CD8-positive, alpha-beta memory T cell (primary cell): ENCODE results near the gene TBC1D14. TPM values are rescaled to one million over a fixed set of nuclear protein-coding genes. Genes with fewer than 3 reads are reported as not detected.

Experiments used
- CTCF ChIA-PET: fragments of 350-600 bp; sonication (Branson Sonifier 250); formaldehyde crosslinking; loops from one replicate; lab custom pipeline; 2021; ENCODE audit warnings: antibody characterized with exemption; lab: Charles Lee
- POLR2A ChIA-PET: fragments of 350-600 bp; sonication (Branson Sonifier 250); formaldehyde crosslinking; loops from one replicate; lab custom pipeline; 2021; ENCODE audit warnings: antibody characterized with exemption; lab: Charles Lee
- DNase-seq, 5 donors: peaks; one replicate each; pipeline versions ENCODE4 v3.0.0 to v3.0.0-alpha.2; 2020 to 2022; ENCODE audit warnings: mixed read lengths in 1 of 5
- H3K27ac ChIP-seq: one replicate; pipeline ENCODE4 v1.7.0; 2013; ENCODE audit warnings: low read depth, mild to moderate bottlenecking, low read length, moderate library complexity
- H3K27me3 ChIP-seq: 2 replicates; pipeline ENCODE4 v1.7.0; 2013; ENCODE audit warnings: low read length, mild to moderate bottlenecking; ENCODE audit not compliant: insufficient read depth, poor library complexity, severe bottlenecking
- H3K36me3 ChIP-seq: 2 replicates; pipeline ENCODE4 v1.7.0; 2013; ENCODE audit warnings: mild to moderate bottlenecking, low read length, moderate library complexity; ENCODE audit not compliant: insufficient read depth
- H3K4me1 ChIP-seq: 2 replicates; pipeline ENCODE4 v1.7.0; 2013; ENCODE audit warnings: mild to moderate bottlenecking, low read length, moderate library complexity; ENCODE audit not compliant: insufficient read depth
- H3K4me3 ChIP-seq: 2 replicates; pipeline ENCODE4 v1.7.0; 2013; ENCODE audit warnings: mild to moderate bottlenecking, low read length
- H3K9me3 ChIP-seq: 2 replicates; pipeline ENCODE4 v1.7.0; 2013; ENCODE audit warnings: mild to moderate bottlenecking, low read length
- H3K27ac Mint-ChIP-seq, 8 donors: one replicate each; pipeline ENCODE4 v1.8.0; 2020 to 2021; ENCODE audit warnings: mixed read lengths in 8 of 8, mild to moderate bottlenecking in 6 of 8, inconsistent platforms in 3 of 8, moderate library complexity in 3 of 8
- H3K27me3 Mint-ChIP-seq, 2 donors: one replicate each; pipeline ENCODE4 v1.8.0; 2020 to 2021; ENCODE audit warnings: mixed read lengths in 2 of 2, mild to moderate bottlenecking in 1 of 2, moderate library complexity in 1 of 2
- H3K36me3 Mint-ChIP-seq, 3 donors: one replicate each; pipeline ENCODE4 v1.8.0; 2020 to 2021; ENCODE audit warnings: mixed read lengths in 3 of 3, inconsistent platforms in 1 of 3, mild to moderate bottlenecking in 1 of 3
- H3K4me1 Mint-ChIP-seq, 3 donors: one replicate each; pipeline ENCODE4 v1.8.0; 2020 to 2021; ENCODE audit warnings: mixed read lengths in 3 of 3, inconsistent platforms in 1 of 3, mild to moderate bottlenecking in 1 of 3
- H3K4me3 Mint-ChIP-seq, 7 donors: one replicate each; pipeline ENCODE4 v1.8.0; 2020 to 2021; ENCODE audit warnings: mixed read lengths in 7 of 7, mild to moderate bottlenecking in 6 of 7, moderate library complexity in 4 of 7, inconsistent platforms in 2 of 7
- H3K9me3 Mint-ChIP-seq, 5 donors: one replicate each; pipeline ENCODE4 v1.8.0; 2020 to 2022; ENCODE audit warnings: mixed read lengths in 5 of 5, mild to moderate bottlenecking in 3 of 5, moderate library complexity in 2 of 5, inconsistent platforms in 1 of 5
- polyA plus RNA-seq: library from polyadenylated mRNA; unstranded; fragments of 300-500 nt; fragmentation: Illumina TruSeq; gene quantifications from one replicate; pipeline ENCODE4 v1.2.3, GENCODE V29; 2021
- total RNA-seq, 2 experiments: library from RNA; stranded (reverse); gene quantifications; one replicate each; pipeline ENCODE4 v1.2.3, GENCODE V29; 2021

The TBC1D14 gene
- total and polyA plus RNA-seq, 3 experiments from 2014 or later: 38.0 to 48.5 (median 43.7) TPM

DNA sequence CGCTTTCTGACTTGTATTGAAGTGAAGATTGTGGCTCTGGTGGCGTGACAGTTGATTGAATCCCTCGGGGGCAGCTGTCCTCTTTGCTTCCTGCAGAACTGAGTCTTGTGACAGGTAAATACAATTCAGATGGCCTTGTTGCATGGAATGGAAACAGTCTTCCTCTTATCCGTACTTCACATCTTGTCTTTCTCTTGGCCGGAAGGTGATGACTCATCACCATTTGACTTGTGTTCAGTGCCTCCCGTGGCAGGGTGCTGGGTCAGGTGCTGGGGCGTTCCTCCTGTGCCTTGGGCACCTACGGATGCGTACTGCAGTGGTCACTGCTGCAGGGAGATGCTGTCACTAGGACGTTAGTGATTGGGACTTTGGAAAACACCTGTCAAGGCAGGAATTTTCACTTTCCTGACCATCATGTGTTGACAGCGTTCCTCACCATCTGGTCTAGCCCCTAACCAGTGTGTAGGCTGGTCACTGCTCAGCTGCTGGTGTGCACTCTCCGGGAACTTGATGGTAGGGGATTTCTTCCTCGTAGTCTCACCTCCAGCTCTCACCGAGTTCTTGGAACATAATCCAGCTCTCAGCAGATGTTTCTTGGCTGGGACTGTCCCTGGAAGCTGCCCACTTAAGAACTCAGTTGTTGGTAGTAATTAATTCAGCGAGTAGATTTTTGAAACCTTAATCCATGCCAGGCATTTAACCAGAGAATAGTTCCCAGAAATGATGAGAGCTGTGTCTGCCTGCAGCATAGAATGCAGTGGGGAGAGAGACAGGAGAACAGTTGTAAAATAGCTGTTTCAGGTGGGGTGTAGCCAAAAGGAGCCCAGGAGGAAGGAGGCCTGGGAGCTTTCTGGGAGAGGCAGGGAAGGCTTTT lies 7.2 kb downstream of the TBC1D14 start:
- no peaks in the 10 kb centered on the region for H3K27me3 Mint-ChIP-seq
- POLR2A ChIA-PET: interaction anchor here (0.5 to 2.4 kb wide), 3 partner anchors 8 to 57 kb away, joined by 3 to 8 read pairs (median 4); partner anchors contain the start of gene TBC1D14
- no peaks in the 10 kb centered on the region for H3K9me3 Mint-ChIP-seq
- CTCF ChIA-PET: interaction anchor here (0.7 to 2.0 kb wide), 9 partner anchors 8 to 197 kb away, joined by 3 to 10 read pairs (median 4); no protein-coding TSS in a partner anchor
- no peaks in the 10 kb centered on the region for H3K36me3 ChIP-seq
- peak overlapping the region; percentile 60 to 88 (median 68) for H3K4me3 Mint-ChIP-seq
- H3K36me3 Mint-ChIP-seq: no peaks in the 10 kb centered on the region
- peak overlapping the region; percentile 65 for H3K27ac ChIP-seq
- peaks cover 67% of the 10 kb centered on the region for H3K4me1 ChIP-seq
- no peaks in the 10 kb centered on the region for H3K9me3 ChIP-seq
- H3K4me1 Mint-ChIP-seq: peaks cover 60 to 90% (median 69%) of the 10 kb centered on the region in 3 donors
- H3K27ac Mint-ChIP-seq: peak overlapping the region; percentile 89 to 98 (median 94)
- no peaks in the 10 kb centered on the region for H3K27me3 ChIP-seq
- H3K4me3 ChIP-seq: peak overlapping the region; percentile 20
- DNase-seq: peak in 3 of 5 donors; percentile 49 to 70 (median 56)

DNA sequence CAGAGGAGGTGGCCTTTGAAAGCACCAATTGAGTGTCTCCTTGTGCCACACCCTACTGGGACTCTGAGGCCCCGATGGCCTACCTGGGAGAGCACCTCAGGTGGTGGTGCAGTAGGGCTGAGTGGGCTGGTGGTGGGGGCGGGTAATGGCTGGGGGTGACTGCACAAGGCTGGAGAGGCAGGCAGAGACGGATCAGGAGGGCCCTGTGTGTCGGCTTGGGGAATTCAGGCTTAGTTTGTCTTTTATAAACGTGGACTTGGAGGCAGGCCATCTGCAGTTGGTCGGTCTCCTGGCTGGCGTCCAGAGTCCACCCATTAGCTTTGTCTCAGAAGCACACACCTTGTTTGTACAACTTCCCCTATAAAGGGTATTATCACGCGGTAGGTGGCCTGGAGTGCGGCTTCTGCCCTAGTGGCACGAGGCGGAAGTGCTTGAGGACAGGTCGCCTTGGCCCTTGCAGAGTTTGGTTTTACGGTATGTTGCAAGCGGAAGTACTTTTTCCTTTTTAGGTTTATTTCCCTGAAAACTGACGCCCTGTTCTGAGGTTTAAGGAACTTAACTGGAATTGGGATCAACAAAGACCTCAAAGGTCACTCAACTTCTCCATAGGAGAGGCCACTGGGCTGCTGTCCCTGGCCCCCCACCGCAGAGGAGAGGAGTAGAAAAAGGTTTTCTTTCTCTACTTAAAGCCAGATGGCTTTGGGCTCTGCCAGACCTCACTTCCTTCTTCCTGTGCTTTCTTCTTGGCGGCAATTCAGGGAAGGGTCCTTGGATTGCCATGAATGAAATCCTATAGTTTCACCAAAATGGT lies 8.0 kb downstream of the TBC1D14 start:
- peak overlapping the region; percentile 57 for H3K27ac ChIP-seq
- peak overlapping the region; percentile 60 to 88 (median 68) for H3K4me3 Mint-ChIP-seq
- H3K9me3 ChIP-seq: no peaks in the 10 kb centered on the region
- no peaks in the 10 kb centered on the region for H3K36me3 ChIP-seq
- peaks cover 66% of the 10 kb centered on the region for H3K4me1 ChIP-seq
- no peaks in the 10 kb centered on the region for H3K9me3 Mint-ChIP-seq
- H3K4me1 Mint-ChIP-seq: peaks cover 64 to 90% (median 70%) of the 10 kb centered on the region in 3 donors
- H3K27ac Mint-ChIP-seq: peak overlapping the region; percentile 89 to 98 (median 94)
- POLR2A ChIA-PET: interaction anchor here (1.2 to 2.4 kb wide), 3 partner anchors 9 to 25 kb away, joined by 4 to 8 read pairs (median 6); partner anchors contain the start of gene TBC1D14
- peaks cover 0 to under 1% (median 0%) of the 10 kb centered on the region in 3 donors for H3K36me3 Mint-ChIP-seq
- peak overlapping the region; percentile 20 for H3K4me3 ChIP-seq
- peak in 1 of 5 donors; percentile 59 for DNase-seq
- H3K27me3 Mint-ChIP-seq: no peaks in the 10 kb centered on the region
- CTCF ChIA-PET: interaction anchor here (0.9 to 2.0 kb wide), 8 partner anchors 9 to 198 kb away, joined by 3 to 10 read pairs (median 4); partner anchors contain the start of gene TADA2B
- H3K27me3 ChIP-seq: no peaks in the 10 kb centered on the region

DNA sequence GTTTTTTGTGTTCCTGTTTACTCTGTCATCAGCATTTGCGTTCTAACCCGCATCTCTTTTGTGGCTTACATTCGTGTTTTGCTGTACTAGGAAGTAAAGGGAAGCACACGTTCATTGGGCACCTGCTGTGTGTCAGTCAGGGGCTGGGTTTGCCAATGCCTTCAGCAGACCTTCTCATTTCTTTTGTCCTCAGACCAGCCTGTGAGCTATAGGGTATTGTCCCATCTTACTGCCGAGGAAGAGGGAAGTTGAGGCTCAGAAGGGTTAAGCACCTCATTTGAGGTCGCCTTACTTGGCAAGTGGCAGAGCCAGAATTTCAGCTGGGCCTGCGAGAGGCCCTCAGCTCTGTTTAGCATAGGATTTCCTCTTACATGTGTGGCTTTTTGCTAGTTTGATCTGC lies 8.7 kb downstream of the TBC1D14 start:
- Histone ChIP-seq H3K36me3 (peaks cover 2% of the 10 kb centered on the region), H3K4me1 (peaks cover 61% of the 10 kb centered on the region), H3K9me3 (no peaks in the 10 kb centered on the region), H3K4me3 (peak overlapping the region; percentile 18), H3K27me3 (no peaks in the 10 kb centered on the region), H3K27ac (peak overlapping the region; percentile 57)
- ChIA-PET CTCF (interaction anchor here (0.6 to 2.0 kb wide), 6 partner anchors 8 to 125 kb away, joined by 3 to 10 read pairs (median 4); partner anchors contain the start of gene TADA2B), POLR2A (interaction anchor here (1.2 to 2.4 kb wide), 3 partner anchors 9 to 24 kb away, joined by 4 to 8 read pairs (median 6); partner anchors contain the start of gene TBC1D14)
- Mint-ChIP-seq H3K27me3 (no peaks in the 10 kb centered on the region), H3K9me3 (no peaks in the 10 kb centered on the region), H3K4me3 (peak overlapping the region; percentile 58 to 79 (median 66)), H3K36me3 (peaks cover 0 to 5% (median 0%) of the 10 kb centered on the region in 3 donors), H3K4me1 (peaks cover 60 to 89% (median 69%) of the 10 kb centered on the region in 3 donors), H3K27ac (peak overlapping the region; percentile 89 to 97 (median 94))
- peak in 1 of 5 donors; percentile 55 for DNase-seq

DNA sequence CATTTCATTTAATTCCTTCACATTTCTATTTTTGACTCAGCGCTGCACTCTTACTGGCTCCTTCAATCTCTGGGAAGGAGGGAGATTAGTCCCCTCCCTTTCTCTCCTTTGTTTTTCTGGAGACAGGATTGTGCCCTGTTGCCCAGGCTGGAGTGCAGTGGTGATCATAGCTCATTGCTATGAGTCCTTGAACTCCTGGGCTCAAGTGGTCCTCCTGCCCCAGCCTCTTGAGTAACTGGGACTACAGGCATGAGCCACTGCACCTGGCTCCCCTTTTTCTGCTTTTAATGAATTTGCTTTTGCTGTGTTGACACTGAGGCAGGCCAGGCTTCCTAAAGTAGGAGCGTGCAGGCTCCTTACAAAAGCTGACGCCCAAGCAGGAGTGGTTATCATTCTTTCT lies 10.5 kb downstream of the TBC1D14 start:
- Histone ChIP-seq H3K36me3 (peaks cover 15% of the 10 kb centered on the region), H3K27me3 (no peaks in the 10 kb centered on the region), H3K27ac (no peak overlapping the region), H3K4me3 (no peak overlapping the region), H3K4me1 (peaks cover 54% of the 10 kb centered on the region), H3K9me3 (no peaks in the 10 kb centered on the region)
- H3K36me3 Mint-ChIP-seq: peaks cover 6 to 23% (median 8%) of the 10 kb centered on the region in 3 donors
- H3K4me1 Mint-ChIP-seq: peaks cover 59 to 84% (median 77%) of the 10 kb centered on the region in 3 donors
- DNase-seq: no peak
- ChIA-PET CTCF (interaction anchor here (0.9 kb wide), 1 partner anchor 21 kb away, joined by 3 read pairs; no protein-coding TSS in a partner anchor), POLR2A (no interaction called here)
- H3K9me3 Mint-ChIP-seq: no peaks in the 10 kb centered on the region
- H3K27ac Mint-ChIP-seq: peak overlapping the region in 7 of 8 donors; percentile 28 to 92 (median 66)
- H3K27me3 Mint-ChIP-seq: no peaks in the 10 kb centered on the region
- H3K4me3 Mint-ChIP-seq: no peak overlapping the region

DNA sequence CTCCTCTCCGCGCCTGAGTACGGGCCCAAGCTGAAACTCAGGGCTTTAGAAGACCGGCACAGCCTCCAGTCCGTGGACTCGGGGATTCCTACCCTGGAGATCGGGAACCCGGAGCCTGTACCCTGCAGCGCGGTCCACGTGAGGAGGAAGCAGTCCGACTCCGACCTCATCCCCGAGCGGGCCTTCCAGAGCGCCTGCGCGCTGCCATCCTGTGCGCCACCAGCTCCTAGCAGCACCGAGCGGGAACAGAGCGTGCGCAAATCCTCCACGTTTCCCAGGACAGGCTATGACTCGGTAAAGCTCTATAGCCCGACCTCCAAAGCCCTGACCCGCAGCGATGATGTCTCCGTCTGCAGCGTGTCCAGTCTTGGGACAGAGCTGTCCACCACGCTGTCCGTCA lies 13.9 kb downstream of the TBC1D14 start:
- Histone ChIP-seq H3K9me3 (no peaks in the 10 kb centered on the region), H3K36me3 (peaks cover 15% of the 10 kb centered on the region), H3K4me3 (no peak overlapping the region), H3K27me3 (no peaks in the 10 kb centered on the region), H3K27ac (no peak overlapping the region), H3K4me1 (peaks cover 56% of the 10 kb centered on the region)
- H3K27ac Mint-ChIP-seq: peak overlapping the region in 5 of 8 donors; percentile 38 to 90 (median 50)
- no peaks in the 10 kb centered on the region for H3K27me3 Mint-ChIP-seq
- H3K36me3 Mint-ChIP-seq: peaks cover 11 to 40% (median 12%) of the 10 kb centered on the region in 3 donors
- CTCF ChIA-PET: interaction anchor here (0.9 to 2.6 kb wide), 2 partner anchors 14 to 51 kb away, joined by 3 to 8 read pairs; partner anchors contain the start of gene TBC1D14
- DNase-seq: no peak
- POLR2A ChIA-PET: no interaction called here
- no peaks in the 10 kb centered on the region for H3K9me3 Mint-ChIP-seq
- peaks cover 63 to 84% (median 78%) of the 10 kb centered on the region in 3 donors for H3K4me1 Mint-ChIP-seq
- no peak overlapping the region for H3K4me3 Mint-ChIP-seq

DNA sequence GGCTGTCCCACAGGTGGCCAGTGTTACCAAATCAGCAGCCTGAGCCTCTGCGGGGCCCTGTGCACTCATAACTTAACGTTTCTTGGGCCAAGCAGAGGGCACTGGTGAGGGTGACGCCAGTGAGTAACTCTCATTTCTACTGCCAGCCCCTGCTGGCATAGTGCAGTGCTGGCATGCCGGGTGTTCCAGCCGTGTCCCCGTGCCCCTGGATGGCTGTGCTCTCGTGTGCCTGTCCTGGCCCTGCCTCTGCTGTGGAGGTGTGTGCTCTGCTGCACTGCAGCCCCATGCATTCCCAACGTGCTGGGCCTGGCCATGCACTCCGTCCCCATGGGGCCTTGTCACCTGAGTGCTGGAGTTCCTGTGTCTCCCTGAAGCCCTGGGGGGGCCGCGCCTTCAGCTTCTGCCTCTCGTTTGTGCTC lies 14.7 kb downstream of the TBC1D14 start:
- H3K27ac ChIP-seq: no peak overlapping the region
- peaks cover 66 to 84% (median 79%) of the 10 kb centered on the region in 3 donors for H3K4me1 Mint-ChIP-seq
- no peaks in the 10 kb centered on the region for H3K9me3 ChIP-seq
- H3K4me1 ChIP-seq: peaks cover 56% of the 10 kb centered on the region
- H3K27me3 Mint-ChIP-seq: no peaks in the 10 kb centered on the region
- H3K4me3 ChIP-seq: no peak overlapping the region
- H3K9me3 Mint-ChIP-seq: no peaks in the 10 kb centered on the region
- DNase-seq: no peak
- CTCF ChIA-PET: no interaction called here
- POLR2A ChIA-PET: no interaction called here
- peak overlapping the region in 3 of 8 donors; percentile 50 to 88 (median 72) for H3K27ac Mint-ChIP-seq
- peaks cover 11 to 48% (median 12%) of the 10 kb centered on the region in 3 donors for H3K36me3 Mint-ChIP-seq
- peaks cover 15% of the 10 kb centered on the region for H3K36me3 ChIP-seq
- H3K27me3 ChIP-seq: no peaks in the 10 kb centered on the region
- H3K4me3 Mint-ChIP-seq: peak overlapping the region in 1 of 7 donors; percentile 68

DNA sequence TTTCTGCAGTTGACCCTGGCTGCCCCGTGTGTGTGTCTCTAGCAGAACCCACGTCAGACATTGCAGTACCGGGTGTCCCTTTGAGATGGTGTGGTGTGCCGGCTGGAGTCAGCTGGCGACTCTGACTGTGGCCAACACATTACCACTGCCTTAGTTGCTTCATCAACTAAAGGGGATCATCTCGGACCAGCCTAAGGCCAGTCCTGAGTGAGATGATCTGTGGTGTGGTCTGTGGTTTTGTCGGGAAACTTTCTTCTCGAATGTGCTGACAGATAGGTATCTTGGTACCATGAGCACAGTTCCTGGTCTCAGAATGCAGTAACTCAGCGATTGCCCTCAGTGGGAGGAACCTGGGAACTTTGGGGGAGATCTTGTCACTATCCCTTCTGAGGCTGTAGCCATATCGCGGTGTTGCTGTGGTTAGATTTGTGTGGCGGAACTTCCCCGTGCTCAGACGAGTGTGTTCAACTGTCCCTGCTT lies 15.8 kb downstream of the TBC1D14 start:
- peak overlapping the region; percentile 42 to 88 (median 82) for H3K27ac Mint-ChIP-seq
- Histone ChIP-seq H3K27ac (no peak overlapping the region), H3K9me3 (no peaks in the 10 kb centered on the region), H3K4me1 (peaks cover 53% of the 10 kb centered on the region), H3K36me3 (peaks cover 15% of the 10 kb centered on the region), H3K4me3 (no peak overlapping the region), H3K27me3 (no peaks in the 10 kb centered on the region)
- H3K4me1 Mint-ChIP-seq: peaks cover 70 to 87% (median 78%) of the 10 kb centered on the region in 3 donors
- ChIA-PET CTCF (interaction anchor here (1.3 to 1.6 kb wide), 3 partner anchors 15 to 50 kb away, joined by 3 to 5 read pairs (median 3); no protein-coding TSS in a partner anchor), POLR2A (no interaction called here)
- H3K36me3 Mint-ChIP-seq: peaks cover 11 to 53% (median 12%) of the 10 kb centered on the region in 3 donors
- H3K9me3 Mint-ChIP-seq: no peaks in the 10 kb centered on the region
- no peak for DNase-seq
- H3K27me3 Mint-ChIP-seq: no peaks in the 10 kb centered on the region
- H3K4me3 Mint-ChIP-seq: peak overlapping the region in 6 of 7 donors; percentile 5 to 79 (median 69)
